Subcutaneous abdominal adipose tissue (tissue), 5 donors: ENCODE measurements around the gene CTAGE1.
"Not testable (repeated sequence)": the region's sequence is repeated elsewhere in the genome, so short reads cannot be mapped to it uniquely, and the experiment has no call there.

ENCODE experiments used
- H3K27ac ChIP-seq: one replicate; pipeline ENCODE4 v1.7.0; 2013; ENCODE audit warnings: low read depth, mild to moderate bottlenecking, inconsistent platforms, low read length, moderate library complexity
- H3K27me3 ChIP-seq, 5 donors: one replicate each; pipeline ENCODE4 v1.7.0; 2013; ENCODE audit warnings: low read length in 5 of 5, inconsistent platforms in 1 of 5; ENCODE audit not compliant: control insufficient read depth in 5 of 5, insufficient read depth in 4 of 5
- H3K36me3 ChIP-seq, 5 donors: one replicate each; pipeline ENCODE4 v1.7.0; 2013; ENCODE audit warnings: low read length in 5 of 5; ENCODE audit not compliant: control insufficient read depth in 5 of 5, insufficient read depth in 5 of 5
- H3K4me1 ChIP-seq, 5 donors: one replicate each; pipeline ENCODE4 v1.7.0; 2013; ENCODE audit warnings: low read length in 5 of 5, mild to moderate bottlenecking in 3 of 5, moderate library complexity in 1 of 5; ENCODE audit not compliant: control insufficient read depth in 5 of 5, insufficient read depth in 5 of 5
- H3K4me3 ChIP-seq, 5 donors: one replicate each; pipeline ENCODE4 v1.7.0; 2013; ENCODE audit warnings: low read length in 5 of 5, low read depth in 1 of 5
- H3K9ac ChIP-seq, 5 donors: one replicate each; pipeline ENCODE4 v1.7.0; 2013; ENCODE audit warnings: low read length in 5 of 5, mild to moderate bottlenecking in 4 of 5, moderate library complexity in 3 of 5
- H3K9me3 ChIP-seq, 5 donors: one replicate each; pipeline ENCODE4 v1.7.0; 2013; ENCODE audit warnings: low read length in 5 of 5; ENCODE audit not compliant: control insufficient read depth in 5 of 5
- donor health status: healthy.
- donor health status: healthy.
- donor health status: healthy.
- donor health status: healthy.
- donor health status: healthy.

The CTAGE1 gene

DNA sequence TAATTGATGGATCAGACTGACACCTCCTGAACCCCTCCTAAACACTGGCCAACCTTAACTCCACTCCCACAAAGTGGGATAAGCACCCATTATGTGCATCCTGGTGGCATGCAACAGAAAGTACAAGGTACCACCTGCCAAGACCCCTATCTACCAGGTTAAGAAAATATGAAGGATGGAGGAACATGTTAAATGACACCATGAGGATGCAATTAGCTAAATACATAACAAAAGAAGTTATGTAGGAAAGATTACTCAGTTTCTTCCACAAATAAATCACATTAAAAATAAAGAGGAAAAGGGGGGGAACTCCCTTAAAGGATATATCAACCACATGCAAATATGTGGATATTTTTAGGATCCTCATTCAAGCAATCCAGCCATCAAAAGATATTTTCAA is 12.6 kb downstream of the CTAGE1 start:
- H3K36me3 ChIP-seq: no peaks in the 10 kb centered on the region
- no peaks in the 10 kb centered on the region for H3K27me3 ChIP-seq
- H3K9me3 ChIP-seq: peaks cover 7 to 12% (median 10%) of the 10 kb centered on the region in 5 donors
- peaks cover 0 to under 1% (median 0%) of the 10 kb centered on the region in 5 donors for H3K4me1 ChIP-seq
- no peak overlapping the region for H3K4me3 ChIP-seq
- no peak overlapping the region for H3K9ac ChIP-seq
- H3K27ac ChIP-seq: no peak overlapping the region

DNA sequence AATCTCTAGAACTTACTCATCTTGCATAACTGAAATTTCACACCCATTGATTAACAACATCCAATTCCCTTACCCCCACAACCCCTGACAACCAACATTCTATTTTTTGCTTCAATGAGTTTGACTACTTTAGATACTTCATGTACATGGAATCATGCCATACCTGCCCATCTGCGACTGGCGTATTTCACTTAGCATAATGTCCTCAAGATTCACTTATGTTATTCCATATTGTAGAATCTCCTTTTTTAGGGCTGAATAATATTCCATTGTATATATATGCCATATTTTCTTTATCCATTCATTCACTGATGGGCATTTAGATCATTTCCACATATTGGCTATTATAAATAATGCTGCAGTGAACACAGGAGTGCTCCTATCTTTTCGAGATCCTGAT is 13.8 kb downstream of the CTAGE1 start:
- H3K27ac ChIP-seq: no peak overlapping the region
- H3K36me3 ChIP-seq: no peaks in the 10 kb centered on the region
- no peak overlapping the region for H3K4me3 ChIP-seq
- H3K27me3 ChIP-seq: no peaks in the 10 kb centered on the region
- H3K9me3 ChIP-seq: peaks cover 7 to 12% (median 10%) of the 10 kb centered on the region in 5 donors
- no peak overlapping the region for H3K9ac ChIP-seq
- H3K4me1 ChIP-seq: peaks cover 0 to 11% (median 0%) of the 10 kb centered on the region in 5 donors

DNA sequence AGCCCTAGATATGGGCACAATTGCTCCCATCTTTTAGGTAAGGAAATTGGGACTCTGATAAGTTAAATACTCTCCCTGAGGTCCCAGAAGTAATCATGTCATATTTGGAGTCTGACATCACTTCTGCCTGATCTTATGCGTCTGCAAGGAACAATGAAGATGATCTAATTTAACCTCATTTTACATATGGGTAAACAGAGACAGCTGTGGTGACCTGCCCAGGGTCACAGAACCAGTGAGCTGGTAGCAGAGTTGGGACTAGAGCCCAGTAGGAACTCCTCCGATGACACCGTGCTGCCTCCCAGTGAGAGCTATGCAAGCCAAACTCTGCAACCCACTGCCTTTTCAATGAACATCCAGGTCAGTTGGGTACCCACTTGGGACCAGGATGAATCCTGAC is 17.8 kb downstream of the CTAGE1 start:
- Histone ChIP-seq H3K9ac (no peak overlapping the region), H3K4me3 (no peak overlapping the region), H3K27me3 (no peaks in the 10 kb centered on the region), H3K27ac (no peak overlapping the region), H3K4me1 (peaks cover 0 to 14% (median 0%) of the 10 kb centered on the region in 5 donors), H3K9me3 (peaks cover under 1 to 2% (median 1%) of the 10 kb centered on the region in 5 donors), H3K36me3 (no peaks in the 10 kb centered on the region)

DNA sequence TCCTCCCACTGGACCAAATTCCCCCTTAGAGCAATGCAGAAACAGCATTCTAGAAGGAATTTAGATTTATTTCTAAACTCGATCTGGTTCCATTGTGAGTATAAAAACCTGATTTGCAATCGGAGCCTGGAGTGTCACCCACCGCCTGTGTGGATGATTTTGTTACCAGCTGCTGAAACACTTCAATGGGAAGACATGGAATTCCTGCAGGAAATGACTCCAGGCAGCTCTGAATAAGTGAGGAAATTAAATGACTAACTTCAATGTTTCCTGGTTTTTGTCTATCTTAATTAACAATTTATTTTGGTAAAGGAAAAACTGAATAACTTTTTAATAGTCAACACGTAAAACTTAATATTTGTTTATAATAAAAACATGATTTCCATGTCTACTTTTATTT is 19.3 kb downstream of the CTAGE1 start:
- Histone ChIP-seq H3K36me3 (no peaks in the 10 kb centered on the region), H3K4me3 (no peak overlapping the region), H3K27ac (no peak overlapping the region), H3K27me3 (no peaks in the 10 kb centered on the region), H3K9ac (no peak overlapping the region), H3K4me1 (peaks cover 0 to 14% (median 0%) of the 10 kb centered on the region in 5 donors), H3K9me3 (no peaks in the 10 kb centered on the region)

DNA sequence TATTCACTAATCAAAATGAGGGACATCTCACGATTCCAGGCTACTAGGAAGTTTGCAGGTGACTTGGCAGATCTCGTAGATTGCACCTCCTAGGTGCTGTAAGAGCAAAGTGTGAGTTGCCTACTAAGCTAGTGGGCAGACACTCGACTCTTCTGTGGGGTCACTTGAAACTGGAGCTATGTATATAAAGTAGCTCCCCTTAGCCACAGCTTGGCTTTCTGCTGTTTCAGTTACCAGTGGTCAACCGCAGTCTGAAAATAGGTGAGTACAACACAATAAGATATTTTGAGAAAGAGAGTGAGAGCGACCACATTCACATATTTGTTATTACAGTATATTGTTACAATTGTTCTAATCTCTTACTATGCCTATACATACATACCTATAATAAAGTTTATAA is 23.3 kb downstream of the CTAGE1 start:
- Histone ChIP-seq H3K4me1 (peaks cover 0 to 6% (median 0%) of the 10 kb centered on the region in 5 donors), H3K9ac (no peak overlapping the region), H3K27me3 (no peaks in the 10 kb centered on the region), H3K4me3 (no peak overlapping the region), H3K9me3 (no peaks in the 10 kb centered on the region), H3K36me3 (no peaks in the 10 kb centered on the region), H3K27ac (no peak overlapping the region)

DNA sequence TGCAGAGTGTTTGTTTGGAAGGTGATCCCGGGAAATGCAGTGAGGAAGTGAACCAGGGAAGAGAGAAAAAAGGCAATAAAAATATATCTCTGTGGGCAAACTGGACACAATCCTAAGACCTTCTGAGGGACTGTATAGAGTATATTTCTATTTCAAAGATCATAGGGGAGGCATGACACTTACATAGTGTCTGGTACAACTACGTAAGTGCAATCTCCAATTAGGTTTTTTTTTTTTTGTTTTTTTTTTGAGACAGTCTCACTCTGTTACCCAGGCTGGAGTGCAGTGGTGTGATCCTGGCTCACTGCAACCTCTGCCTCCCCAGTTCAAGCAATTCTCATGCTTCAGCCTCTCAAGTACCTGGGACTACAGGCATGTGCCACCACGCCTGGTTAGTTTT is 24.6 kb downstream of the CTAGE1 start:
- not testable (repeated sequence) for H3K36me3 ChIP-seq, H3K27me3 ChIP-seq, H3K9ac ChIP-seq, H3K27ac ChIP-seq, H3K9me3 ChIP-seq, H3K4me1 ChIP-seq, H3K4me3 ChIP-seq

DNA sequence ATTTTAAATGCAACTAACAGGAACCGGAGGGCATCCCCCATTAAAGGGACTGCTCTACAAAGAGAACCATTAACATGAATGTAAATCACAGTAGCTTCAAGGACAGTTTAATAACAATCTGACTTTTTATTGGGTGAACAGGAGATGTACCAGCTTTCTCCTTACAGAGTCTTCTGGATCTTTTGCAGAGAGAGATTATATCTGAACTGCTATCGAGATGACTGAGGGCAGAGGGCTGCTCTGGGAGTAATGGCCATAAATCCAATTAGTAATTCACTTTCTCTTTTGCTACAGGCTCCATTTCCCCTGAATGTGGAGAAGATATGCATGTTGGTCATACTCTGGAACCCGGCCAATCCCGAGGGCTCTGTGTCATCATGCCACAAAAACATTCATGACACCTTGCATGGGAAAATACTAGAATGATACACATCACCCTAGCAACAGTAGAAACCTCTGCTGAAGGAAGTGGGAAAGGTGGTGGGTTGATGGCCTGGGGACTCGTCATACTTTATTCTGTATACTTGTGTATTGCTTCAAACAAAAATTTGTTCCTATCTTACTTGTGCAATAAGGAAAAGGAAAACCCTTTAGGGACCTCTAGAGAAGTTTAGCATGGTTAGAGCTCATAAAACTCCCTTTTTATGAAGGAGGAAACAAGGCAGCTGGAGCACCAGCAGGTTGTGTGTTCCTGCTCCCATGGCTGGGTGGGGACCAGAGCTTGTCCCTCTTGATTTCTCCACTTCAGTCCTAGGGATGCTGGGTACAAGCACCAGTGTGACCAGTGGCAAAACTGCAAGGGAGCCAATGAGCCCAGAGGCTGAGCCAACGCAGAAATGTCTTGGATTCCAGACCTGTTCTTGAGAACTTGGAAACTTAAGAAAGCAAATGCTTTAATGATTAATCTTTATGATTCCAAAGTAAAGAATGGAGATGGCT is 26.0 kb downstream of the CTAGE1 start:
- Histone ChIP-seq H3K36me3 (no peaks in the 10 kb centered on the region), H3K4me1 (no peaks in the 10 kb centered on the region), H3K9ac (no peak overlapping the region), H3K27ac (no peak overlapping the region), H3K4me3 (no peak overlapping the region), H3K27me3 (no peaks in the 10 kb centered on the region), H3K9me3 (no peaks in the 10 kb centered on the region)

DNA sequence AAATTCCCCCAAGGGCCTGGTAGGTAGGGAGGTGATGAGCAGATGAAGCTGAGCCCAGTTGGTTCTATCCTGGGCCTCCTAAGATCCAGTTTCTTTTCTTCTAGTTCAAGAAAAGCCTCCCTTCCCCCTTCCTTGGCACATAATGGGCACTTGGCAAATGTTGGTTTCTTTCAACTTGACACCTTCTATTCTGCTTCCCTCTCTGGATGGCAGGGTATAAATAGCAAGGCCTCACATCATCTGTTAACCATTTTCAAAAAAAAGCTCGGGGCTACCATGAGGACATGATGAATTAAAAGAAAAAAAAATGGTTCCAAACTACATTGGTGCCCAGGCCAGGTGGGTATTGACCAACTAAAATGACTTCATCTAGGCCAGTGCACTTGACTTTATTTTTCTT is 29.9 kb downstream of the CTAGE1 start:
- Histone ChIP-seq H3K27me3 (no peaks in the 10 kb centered on the region), H3K4me3 (no peak overlapping the region), H3K27ac (no peak overlapping the region), H3K9me3 (no peaks in the 10 kb centered on the region), H3K4me1 (no peaks in the 10 kb centered on the region), H3K9ac (no peak overlapping the region), H3K36me3 (no peaks in the 10 kb centered on the region)

DNA sequence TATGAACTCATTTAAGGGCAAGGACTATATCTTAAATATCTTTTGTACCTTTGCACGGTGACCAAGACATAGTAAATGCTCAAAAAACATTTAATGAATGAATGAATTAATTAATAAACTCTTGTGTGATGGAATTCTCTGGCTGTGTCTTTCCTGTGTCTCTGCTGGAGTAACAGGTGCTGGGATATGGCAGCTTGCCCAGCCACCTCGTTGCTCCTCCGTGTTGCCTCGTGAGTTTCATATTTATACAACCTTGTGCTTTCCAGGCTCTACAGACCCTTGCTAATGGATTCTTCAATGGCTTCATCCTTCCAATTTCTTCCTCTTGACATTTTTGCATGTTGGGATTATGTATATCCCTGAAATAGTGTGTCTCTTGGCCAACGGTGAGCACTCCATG is 30.4 kb downstream of the CTAGE1 start:
- Histone ChIP-seq H3K4me1 (no peaks in the 10 kb centered on the region), H3K4me3 (no peak overlapping the region), H3K36me3 (no peaks in the 10 kb centered on the region), H3K9me3 (no peaks in the 10 kb centered on the region), H3K9ac (no peak overlapping the region), H3K27me3 (no peaks in the 10 kb centered on the region), H3K27ac (no peak overlapping the region)

DNA sequence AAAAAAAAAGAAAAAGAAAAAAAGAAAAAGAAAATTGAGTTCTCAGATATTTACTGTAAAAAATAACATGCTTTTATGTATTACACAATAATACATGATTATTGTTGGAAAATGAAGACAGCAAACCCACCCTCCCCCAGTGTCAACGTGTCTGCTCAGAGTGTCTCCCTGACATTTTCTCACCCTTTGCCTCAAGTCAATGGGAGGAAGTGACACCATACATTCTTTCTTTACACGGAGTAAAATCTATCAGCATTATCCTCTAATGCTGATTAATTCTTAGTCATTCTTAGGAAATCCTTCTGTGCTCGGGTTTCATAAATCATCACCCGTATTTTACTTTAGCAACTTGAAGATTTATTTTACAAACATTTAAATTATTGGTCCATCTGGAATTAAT is 32.0 kb downstream of the CTAGE1 start:
- H3K9ac ChIP-seq: no peak overlapping the region
- no peak overlapping the region for H3K27ac ChIP-seq
- no peak overlapping the region for H3K4me3 ChIP-seq
- no peaks in the 10 kb centered on the region for H3K4me1 ChIP-seq
- H3K9me3 ChIP-seq: no peaks in the 10 kb centered on the region
- H3K36me3 ChIP-seq: no peaks in the 10 kb centered on the region
- H3K27me3 ChIP-seq: no peaks in the 10 kb centered on the region
